GM18907 (cell line): ENCODE results near the gene HSD17B3.
"Not testable (repeated sequence)": the region's sequence is repeated elsewhere in the genome, so short reads cannot be mapped to it uniquely, and the experiment has no call there.

Experiments used
- ATAC-seq: cut with Tn5 transposase; IDR thresholded peaks from one replicate; pipeline ENCODE4 v1.9.1; 2021; ENCODE audit warnings: mild to moderate bottlenecking, moderate library complexity; ENCODE audit not compliant: unreplicated experiment

Gene HSD17B3

DNA sequence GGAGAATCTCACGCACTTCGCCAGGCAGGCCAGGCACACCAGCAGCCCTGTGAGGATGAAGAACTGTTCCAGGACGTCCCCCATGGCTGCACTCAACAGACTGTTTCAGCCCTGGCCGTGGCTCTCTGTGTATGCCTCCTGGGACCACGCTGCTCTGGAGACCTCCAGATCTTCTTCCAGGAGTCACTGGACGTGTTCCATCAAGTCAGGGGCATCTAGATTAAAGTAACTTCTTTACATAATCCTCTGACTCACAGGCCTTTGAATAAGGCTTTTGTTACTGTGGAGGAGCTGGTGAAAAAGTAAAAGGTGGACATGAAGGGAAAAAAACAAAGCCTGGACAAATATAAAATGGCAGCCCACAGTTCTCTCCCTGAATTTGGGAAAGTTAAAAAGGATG lies at the start of gene HSD17B3:
TSS of gene HSD17B3 (minus strand) at position 156 of the 400 bp plus-strand sequence. CDS start at position 84, 72 bp downstream.
- ATAC-seq, result no peak

GRCh38 chr9:96350866-96351265 lies 48.9 kb upstream of the HSD17B3 start:
- no peak for ATAC-seq

DNA sequence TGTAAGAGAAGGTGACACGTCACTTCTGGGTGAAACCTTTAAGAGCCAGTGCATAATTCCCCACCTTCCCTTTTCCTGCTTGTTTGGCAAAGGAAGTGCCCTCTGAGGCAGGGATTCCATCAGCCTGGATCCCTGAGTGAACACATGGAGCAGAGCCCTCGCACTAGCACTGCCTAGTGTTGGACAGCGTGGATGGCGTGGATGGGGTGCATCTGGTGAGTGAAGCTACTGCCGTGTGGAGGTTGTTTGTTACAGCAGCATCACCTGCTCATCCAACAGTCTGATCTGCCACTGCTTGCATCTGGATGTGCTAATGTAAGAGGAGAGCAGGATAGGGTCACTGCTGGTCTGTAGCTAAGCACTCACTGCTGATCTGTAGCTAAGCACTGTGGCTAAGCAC lies 46.3 kb upstream of the HSD17B3 start:
- ATAC-seq, result no peak

GRCh38 chr9:96345551-96345950 lies 43.6 kb upstream of the HSD17B3 start:
- no peak for ATAC-seq

DNA sequence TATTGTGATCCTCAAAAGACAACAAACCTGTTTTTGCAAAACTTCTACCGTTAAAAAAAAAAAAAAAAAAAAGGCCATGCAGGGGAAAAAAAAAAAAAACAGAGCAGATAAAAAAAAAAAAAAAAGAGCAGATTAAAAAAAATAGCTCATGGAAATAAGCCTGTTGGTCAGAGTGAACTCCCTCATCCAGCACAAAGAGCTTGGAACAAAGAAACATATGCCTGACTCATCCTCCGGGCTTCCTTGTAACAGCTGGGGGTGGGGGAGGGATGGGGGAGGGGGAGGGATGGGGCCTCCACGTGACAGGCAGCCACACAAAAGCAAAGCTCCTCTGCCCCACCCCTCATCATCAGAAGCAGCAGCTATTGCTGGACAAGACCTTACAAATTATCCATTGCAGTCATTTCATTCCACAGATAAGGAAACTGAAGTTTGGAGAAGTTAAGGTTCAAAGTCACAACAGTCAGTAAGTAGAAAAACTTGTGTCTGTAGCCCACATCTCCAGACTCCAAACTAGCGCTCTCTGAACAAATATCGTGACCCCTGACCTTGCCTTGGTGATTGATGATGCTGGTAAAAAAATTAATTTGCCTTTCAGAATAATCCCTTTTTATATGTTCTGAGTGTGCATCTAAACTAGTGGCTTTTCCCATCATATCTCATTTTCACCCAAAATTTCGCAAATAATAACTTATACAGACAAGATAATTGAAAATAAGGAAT lies 42.6 kb upstream of the HSD17B3 start:
- no peak for ATAC-seq

- no peak for ATAC-seq
These were observed 41.8 kb upstream of the HSD17B3 start for GRCh38 chr9:96343515-96344360.

GRCh38 chr9:96342571-96343245 lies 40.7 kb upstream of the HSD17B3 start:
- no peak for ATAC-seq

- ATAC-seq, result no peak
These were observed 38.7 kb upstream of the HSD17B3 start for GRCh38 chr9:96340707-96341106.

- ATAC-seq, result no peak
These were observed 36.3 kb upstream of the HSD17B3 start for GRCh38 chr9:96338299-96338698.

DNA sequence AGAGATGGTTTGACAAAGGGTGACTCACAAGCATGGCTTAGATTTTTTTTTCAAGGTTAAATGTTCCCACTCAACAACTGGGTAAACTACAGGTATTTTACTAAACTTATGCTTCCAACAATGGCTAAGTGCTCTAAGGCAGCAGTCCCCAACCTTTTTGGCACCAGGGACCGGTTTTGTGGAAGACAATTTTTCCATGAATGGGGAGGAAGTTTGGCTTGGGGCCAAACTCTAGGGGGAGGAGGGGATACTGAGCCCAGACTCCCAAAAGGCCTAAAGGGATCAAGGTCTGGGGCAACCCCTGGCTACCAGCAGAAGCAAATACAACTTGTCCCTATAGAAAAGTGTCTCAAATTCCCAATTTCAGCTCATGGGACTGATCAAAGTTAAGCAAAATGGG lies 32.0 kb upstream of the HSD17B3 start:
- ATAC-seq, result no peak

GRCh38 chr9:96331236-96331947 lies 29.4 kb upstream of the HSD17B3 start:
- ATAC-seq, result no peak

GRCh38 chr9:96327694-96328352 lies 25.8 kb upstream of the HSD17B3 start:
- no peak for ATAC-seq

- ATAC-seq, result no peak
These were observed 21.2 kb upstream of the HSD17B3 start for GRCh38 chr9:96323169-96323568.

GRCh38 chr9:96322736-96323135 lies 20.8 kb upstream of the HSD17B3 start:
- ATAC-seq, result not testable (repeated sequence)

GRCh38 chr9:96322210-96322609 lies 20.2 kb upstream of the HSD17B3 start:
- ATAC-seq, result not testable (repeated sequence)

- ATAC-seq, result no peak
These were observed 19.5 kb upstream of the HSD17B3 start for GRCh38 chr9:96321515-96321914.

GRCh38 chr9:96320749-96321280 lies 18.8 kb upstream of the HSD17B3 start:
- no peak for ATAC-seq

DNA sequence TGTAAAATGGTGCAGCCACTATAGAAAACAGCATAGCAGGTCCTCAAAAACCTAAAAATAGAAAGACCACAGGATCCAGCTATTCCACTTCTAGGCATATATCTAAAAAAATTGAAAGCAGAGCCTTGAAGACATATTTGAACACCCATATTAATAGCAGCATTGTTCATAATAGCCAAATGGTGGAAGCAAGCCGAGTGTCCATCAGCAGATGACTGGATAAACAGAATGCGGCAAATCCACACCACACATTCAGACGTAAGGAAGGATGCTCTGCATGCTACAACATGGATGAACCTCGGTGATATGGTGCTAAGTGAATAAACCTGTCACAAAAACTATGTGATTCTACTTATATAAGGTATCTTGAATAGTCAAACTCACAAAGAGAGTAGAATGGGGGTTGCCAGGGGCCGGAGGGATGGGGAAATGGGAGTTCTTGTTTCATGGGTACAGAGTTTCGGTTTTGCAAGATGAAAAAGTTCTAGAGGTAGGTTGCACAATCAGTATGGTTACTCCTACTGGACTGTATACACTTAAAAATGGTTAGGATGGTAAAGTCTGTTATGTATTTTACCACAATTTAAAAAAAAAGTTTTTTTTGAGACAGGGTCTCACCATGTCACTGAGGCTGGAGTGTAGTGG lies 17.1 kb upstream of the HSD17B3 start:
- ATAC-seq, result no peak

- ATAC-seq, result no peak
These were observed 15.5 kb upstream of the HSD17B3 start for GRCh38 chr9:96317335-96317980.
